Endodermal cell (in vitro differentiated cells): ENCODE data around the gene ABCC1. TPM values are rescaled to one million over a fixed set of nuclear protein-coding genes. Genes with fewer than 3 reads are reported as not detected.
"Not testable (repeated sequence)": the region's sequence is repeated elsewhere in the genome, so short reads cannot be mapped to it uniquely, and the experiment has no call there.

Source experiments
- DNase-seq: peaks from one replicate; pipeline ENCODE4 v3.0.0-alpha.2; 2017
- H3K27ac ChIP-seq: 2 replicates; pipeline ENCODE4 v1.5.1; 2013; ENCODE audit warnings: mild to moderate bottlenecking, low read depth, low read length, moderate library complexity
- H3K27me3 ChIP-seq: 2 replicates; pipeline ENCODE4 v1.6.1; 2013; ENCODE audit warnings: mild to moderate bottlenecking, low read length, moderate library complexity; ENCODE audit not compliant: insufficient read depth, control insufficient read depth, poor library complexity, severe bottlenecking
- H3K36me3 ChIP-seq: 2 replicates; pipeline ENCODE4 v1.7.0; 2013; ENCODE audit warnings: mild to moderate bottlenecking, low read length, moderate library complexity; ENCODE audit not compliant: control insufficient read depth, insufficient read depth
- H3K4me1 ChIP-seq: one replicate; pipeline ENCODE4 v1.7.0; 2013; ENCODE audit warnings: low read length; ENCODE audit not compliant: control insufficient read depth, insufficient read depth
- H3K4me3 ChIP-seq: 2 replicates; pipeline ENCODE4 v1.5.1; 2013; ENCODE audit warnings: mild to moderate bottlenecking, low read length, moderate library complexity
- H3K9ac ChIP-seq: 2 replicates; pipeline ENCODE4 v1.6.1; 2013; ENCODE audit warnings: mild to moderate bottlenecking, low read length, moderate library complexity; ENCODE audit not compliant: poor library complexity, severe bottlenecking; ENCODE audit errors: extremely low read depth
- H3K9me3 ChIP-seq: 2 replicates; pipeline ENCODE4 v1.6.1; 2013; ENCODE audit warnings: mild to moderate bottlenecking, low read length, moderate library complexity; ENCODE audit not compliant: control insufficient read depth
- H3K27ac Mint-ChIP-seq: 2 replicates; pipeline ENCODE4 v1.8.0; 2020; ENCODE audit warnings: mixed read lengths
- H3K27me3 Mint-ChIP-seq: 2 replicates; pipeline ENCODE4 v1.8.0; 2021; ENCODE audit warnings: mild to moderate bottlenecking, mixed read lengths; ENCODE audit not compliant: insufficient read depth
- H3K36me3 Mint-ChIP-seq: 2 replicates; pipeline ENCODE4 v1.8.0; 2020; ENCODE audit warnings: low read depth, mixed read lengths
- H3K4me1 Mint-ChIP-seq: 2 replicates; pipeline ENCODE4 v1.8.0; 2020; ENCODE audit warnings: mixed read lengths
- H3K4me3 Mint-ChIP-seq: 2 replicates; pipeline ENCODE4 v1.8.0; 2020; ENCODE audit warnings: mild to moderate bottlenecking, moderate library complexity, mixed read lengths
- H3K9me3 Mint-ChIP-seq: 2 replicates; pipeline ENCODE4 v1.8.0; 2020; ENCODE audit warnings: mild to moderate bottlenecking, mixed read lengths
- WGBS, 2 experiments: methylation state at CpG; one replicate each; pipeline versions ENCODE4 v1.1.5 to v1.1.7; 2013; ENCODE audit warnings: missing lambda C conversion rate in 2 of 2, mixed read lengths in 1 of 2; ENCODE audit not compliant: insufficient coverage in 1 of 2, insufficient read length in 1 of 2; 5-methylcytosine and 5-hydroxymethylcytosine counted together
- total RNA-seq, 2 donors: library from RNA; stranded (reverse); fragmentation: NEBNext Ultra II Directional in 1 of 2; extraction: Animal tissue kit (Norgen Biotek cat#: 25700) in 1 of 2; gene quantifications; 2 replicates in 1 of 2; 3 replicates in 1 of 2; pipeline ENCODE4 v1.2.1, GENCODE V29; 2021
- TF ChIP-seq, protein P1 (sequence below): fragments of 200-600 bp; sonication (generic); conservative IDR thresholded peaks from 2 replicates; pipeline ENCODE4 v1.5.0; 2021; ENCODE audit warnings: antibody characterized with exemption, mild to moderate bottlenecking

Gene ABCC1
- total RNA-seq, 2 donors from 2014 or later: 47.1 to 51.2 TPM

DNA sequence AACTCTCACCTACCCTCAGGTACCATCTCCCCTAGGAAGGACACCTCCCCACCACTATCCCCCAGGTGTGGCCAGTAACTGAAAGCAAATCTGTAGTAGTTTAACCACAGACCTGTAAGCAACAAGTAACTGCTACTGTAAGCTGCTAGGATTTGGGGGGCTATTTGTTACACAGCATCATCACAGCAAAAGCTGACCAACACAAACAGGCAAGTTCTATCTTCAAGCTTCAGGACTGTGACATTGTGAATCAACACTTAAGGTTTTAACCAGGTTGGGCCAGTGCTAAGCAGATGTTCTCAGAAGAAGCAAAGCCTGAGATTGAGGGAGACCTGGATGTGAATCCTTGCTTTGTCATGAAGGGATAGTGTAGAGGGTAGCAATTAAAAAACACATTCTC is 226.9 kb downstream of the ABCC1 start:
- DNase-seq: no peak
- no peaks in the 10 kb centered on the region for H3K4me1 ChIP-seq
- no peak overlapping the region for H3K4me3 Mint-ChIP-seq
- TF ChIP-seq, protein P1, sequence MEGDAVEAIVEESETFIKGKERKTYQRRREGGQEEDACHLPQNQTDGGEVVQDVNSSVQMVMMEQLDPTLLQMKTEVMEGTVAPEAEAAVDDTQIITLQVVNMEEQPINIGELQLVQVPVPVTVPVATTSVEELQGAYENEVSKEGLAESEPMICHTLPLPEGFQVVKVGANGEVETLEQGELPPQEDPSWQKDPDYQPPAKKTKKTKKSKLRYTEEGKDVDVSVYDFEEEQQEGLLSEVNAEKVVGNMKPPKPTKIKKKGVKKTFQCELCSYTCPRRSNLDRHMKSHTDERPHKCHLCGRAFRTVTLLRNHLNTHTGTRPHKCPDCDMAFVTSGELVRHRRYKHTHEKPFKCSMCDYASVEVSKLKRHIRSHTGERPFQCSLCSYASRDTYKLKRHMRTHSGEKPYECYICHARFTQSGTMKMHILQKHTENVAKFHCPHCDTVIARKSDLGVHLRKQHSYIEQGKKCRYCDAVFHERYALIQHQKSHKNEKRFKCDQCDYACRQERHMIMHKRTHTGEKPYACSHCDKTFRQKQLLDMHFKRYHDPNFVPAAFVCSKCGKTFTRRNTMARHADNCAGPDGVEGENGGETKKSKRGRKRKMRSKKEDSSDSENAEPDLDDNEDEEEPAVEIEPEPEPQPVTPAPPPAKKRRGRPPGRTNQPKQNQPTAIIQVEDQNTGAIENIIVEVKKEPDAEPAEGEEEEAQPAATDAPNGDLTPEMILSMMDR: no peak
- peaks cover 16% of the 10 kb centered on the region for H3K36me3 Mint-ChIP-seq
- no peak overlapping the region for H3K9ac ChIP-seq
- H3K27me3 Mint-ChIP-seq: no peaks in the 10 kb centered on the region
- H3K4me3 ChIP-seq: no peak overlapping the region
- H3K27ac ChIP-seq: no peak overlapping the region
- H3K4me1 Mint-ChIP-seq: no peaks in the 10 kb centered on the region
- no peaks in the 10 kb centered on the region for H3K36me3 ChIP-seq
- no peaks in the 10 kb centered on the region for H3K27me3 ChIP-seq
- peaks cover 28% of the 10 kb centered on the region for H3K9me3 Mint-ChIP-seq
- H3K27ac Mint-ChIP-seq: no peak overlapping the region
- peaks cover 23% of the 10 kb centered on the region for H3K9me3 ChIP-seq

DNA sequence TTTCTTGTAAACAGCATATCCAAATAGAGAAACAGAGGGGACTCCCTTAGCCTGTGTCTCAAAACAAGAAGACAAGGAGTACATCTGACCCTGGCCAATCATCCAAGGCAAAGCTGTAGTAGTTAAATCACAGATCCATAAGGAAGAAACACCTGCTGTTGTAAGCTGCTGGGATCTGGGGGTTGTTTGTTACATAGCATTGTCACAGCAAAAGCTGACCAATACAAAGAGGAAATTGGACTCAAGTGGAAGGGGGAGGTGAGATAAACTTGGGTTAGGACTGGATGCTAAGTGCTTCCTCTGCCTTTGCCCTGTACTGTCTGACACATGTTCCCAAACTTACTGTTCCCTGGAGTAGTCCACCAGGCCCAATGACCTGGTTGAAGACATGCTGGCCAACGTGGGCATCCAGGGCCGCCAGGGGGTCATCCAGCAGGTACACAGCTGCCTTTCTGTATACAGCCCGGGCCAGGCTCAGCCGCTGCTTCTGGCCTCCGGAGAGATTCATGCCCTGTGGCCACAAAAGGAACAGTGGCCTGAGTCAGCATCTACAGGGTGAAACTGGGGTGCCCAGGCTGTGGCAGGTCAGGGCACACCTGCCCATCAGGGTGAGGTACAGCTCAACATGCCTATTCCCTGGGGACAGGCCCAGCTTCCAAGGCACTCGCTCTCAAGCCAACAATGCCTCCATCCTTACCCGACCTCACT is 229.2 kb downstream of the ABCC1 start:
- TF ChIP-seq, protein P1: no peak
- no peak overlapping the region for H3K4me3 ChIP-seq
- H3K4me1 Mint-ChIP-seq: peaks cover 5% of the 10 kb centered on the region
- H3K4me3 Mint-ChIP-seq: no peak overlapping the region
- no peaks in the 10 kb centered on the region for H3K27me3 ChIP-seq
- H3K9ac ChIP-seq: no peak overlapping the region
- WGBS, 2 experiments: 90% methylated on average over 5 to 7 of the region's 7 CpGs
- H3K27me3 Mint-ChIP-seq: no peaks in the 10 kb centered on the region
- peaks cover 23% of the 10 kb centered on the region for H3K9me3 ChIP-seq
- H3K27ac ChIP-seq: no peak overlapping the region
- H3K36me3 Mint-ChIP-seq: peaks cover 16% of the 10 kb centered on the region
- no peaks in the 10 kb centered on the region for H3K4me1 ChIP-seq
- no peaks in the 10 kb centered on the region for H3K36me3 ChIP-seq
- peaks cover 28% of the 10 kb centered on the region for H3K9me3 Mint-ChIP-seq
- no peak overlapping the region for H3K27ac Mint-ChIP-seq
- no peak for DNase-seq

DNA sequence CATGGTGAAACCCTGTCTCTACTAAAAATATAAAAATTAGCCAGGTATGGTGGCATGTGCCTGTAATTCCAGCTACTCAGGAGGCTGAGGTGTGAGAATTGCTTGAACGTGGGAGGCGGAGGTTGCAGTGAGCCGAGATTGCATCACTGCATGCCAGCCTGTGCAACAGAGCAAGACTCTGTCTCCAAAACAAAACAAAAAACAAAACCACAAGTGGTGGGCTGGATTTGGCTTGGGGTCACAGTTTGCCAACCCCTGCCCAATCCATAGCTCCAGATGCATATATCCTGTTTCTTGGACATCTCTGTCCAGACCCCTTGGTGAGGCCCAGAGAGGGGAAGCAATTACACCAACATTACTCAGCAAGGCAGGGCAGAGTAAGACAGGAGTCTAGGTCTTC is 232.3 kb downstream of the ABCC1 start:
- H3K4me3 Mint-ChIP-seq, H3K27ac Mint-ChIP-seq, H3K9ac ChIP-seq, H3K4me1 Mint-ChIP-seq, H3K27ac ChIP-seq, H3K36me3 ChIP-seq, H3K27me3 Mint-ChIP-seq, H3K36me3 Mint-ChIP-seq, H3K4me3 ChIP-seq, H3K27me3 ChIP-seq, DNase-seq, H3K4me1 ChIP-seq: not testable (repeated sequence)
- H3K9me3 ChIP-seq: peaks cover 17% of the 10 kb centered on the region
- WGBS, 2 experiments: 95% methylated on average over 3 of the region's 3 CpGs; no CpG with 5 or more reads in 1 of the 2 experiments
- peaks cover 19% of the 10 kb centered on the region for H3K9me3 Mint-ChIP-seq

DNA sequence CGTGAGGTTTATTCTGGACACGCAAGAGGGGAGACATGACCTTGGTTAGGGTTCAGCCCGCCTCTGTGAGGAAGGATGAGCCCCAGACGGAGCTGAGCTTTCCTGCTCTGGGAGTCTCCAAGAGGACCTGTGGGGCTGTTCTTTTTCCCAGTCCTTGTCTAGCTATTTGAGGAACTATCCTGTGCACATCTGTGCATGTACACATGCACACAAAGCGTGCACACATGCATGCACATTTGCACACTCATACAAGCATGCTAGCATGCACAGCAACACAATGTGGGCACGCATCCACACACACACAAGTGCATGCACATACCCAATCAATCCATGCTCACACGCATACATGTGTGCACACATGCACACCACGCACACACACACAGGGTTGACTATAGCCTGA is 233.5 kb downstream of the ABCC1 start:
- no peaks in the 10 kb centered on the region for H3K27me3 Mint-ChIP-seq
- H3K36me3 ChIP-seq: no peaks in the 10 kb centered on the region
- H3K27ac Mint-ChIP-seq: no peak overlapping the region
- H3K9me3 ChIP-seq: peaks cover 17% of the 10 kb centered on the region
- DNase-seq: no peak
- WGBS, 2 experiments: 90 to 94% methylated on average over 8 of the region's 8 CpGs
- H3K4me1 Mint-ChIP-seq: peaks cover 5% of the 10 kb centered on the region
- H3K4me1 ChIP-seq: no peaks in the 10 kb centered on the region
- no peaks in the 10 kb centered on the region for H3K27me3 ChIP-seq
- peaks cover 6% of the 10 kb centered on the region for H3K36me3 Mint-ChIP-seq
- no peak overlapping the region for H3K9ac ChIP-seq
- peaks cover 17% of the 10 kb centered on the region for H3K9me3 Mint-ChIP-seq
- TF ChIP-seq, protein P1: no peak
- H3K4me3 Mint-ChIP-seq: no peak overlapping the region
- H3K4me3 ChIP-seq: no peak overlapping the region
- H3K27ac ChIP-seq: no peak overlapping the region
